GM08714 (cell line): ENCODE measurements around the gene NBEA.

Source experiments
- H3K4me3 ChIP-seq: fragments of 200-500 bp; sonication (Bioruptor generic); 2 replicates; pipeline ENCODE4 v1.5.1; 2014; ENCODE audit warnings: mild to moderate bottlenecking, low read length, inconsistent platforms
- ZNF274 ChIP-seq: IDR thresholded peaks from 2 replicates; pipeline ENCODE4 v1.6.1; 2012; ENCODE audit warnings: mild to moderate bottlenecking, low read depth, low read length

NBEA gene

DNA sequence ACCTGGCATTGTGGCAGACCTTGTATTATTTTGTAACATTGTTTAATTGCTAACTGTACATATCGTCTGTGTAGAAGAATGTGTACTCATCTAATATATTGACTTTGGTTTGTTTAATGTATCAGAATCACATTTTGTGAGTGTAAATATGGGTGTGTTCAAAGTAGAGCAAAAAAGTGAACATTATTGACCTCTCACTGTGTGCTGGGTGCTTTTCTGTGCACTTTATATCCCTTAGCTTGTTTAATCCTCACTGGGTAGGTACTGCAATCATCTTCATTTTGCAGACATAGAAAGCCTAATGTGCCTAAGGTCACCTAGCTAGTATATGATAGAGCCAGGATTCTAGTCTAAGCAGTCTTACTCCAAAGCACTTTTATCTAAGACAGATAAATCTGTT is 289.4 kb downstream of the NBEA start:
- no peak overlapping the region for H3K4me3 ChIP-seq
- TF ChIP-seq ZNF274 = no peak

GRCh38 chr13:35238274-35238673 is 296.2 kb downstream of the NBEA start:
- no peak overlapping the region for H3K4me3 ChIP-seq
- TF ChIP-seq ZNF274 = no peak

- TF ChIP-seq ZNF274 = no peak
- H3K4me3 ChIP-seq = no peak overlapping the region
These were observed 310.6 kb downstream of the NBEA start for GRCh38 chr13:35252536-35253205.

DNA sequence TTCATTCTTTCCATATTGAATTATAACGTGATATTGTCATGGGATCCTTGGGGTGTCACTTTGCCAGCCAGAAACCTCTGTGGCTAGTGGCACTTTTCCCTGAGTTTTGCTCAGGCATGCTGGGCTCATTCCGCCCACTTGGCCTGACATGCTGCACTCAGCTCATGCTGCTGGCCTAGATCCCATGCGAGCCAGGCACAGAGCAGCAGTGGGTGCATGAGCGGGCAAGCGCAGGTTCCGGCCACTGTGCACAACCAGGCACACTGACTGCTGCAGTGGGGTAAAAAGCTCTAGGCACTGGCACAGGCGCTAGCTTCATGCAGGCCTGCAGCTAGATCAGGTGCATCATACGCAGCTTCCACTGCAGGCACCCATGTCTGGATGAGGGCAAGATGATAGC is 313.2 kb downstream of the NBEA start:
- no peak overlapping the region for H3K4me3 ChIP-seq
- TF ChIP-seq ZNF274 = no peak

DNA sequence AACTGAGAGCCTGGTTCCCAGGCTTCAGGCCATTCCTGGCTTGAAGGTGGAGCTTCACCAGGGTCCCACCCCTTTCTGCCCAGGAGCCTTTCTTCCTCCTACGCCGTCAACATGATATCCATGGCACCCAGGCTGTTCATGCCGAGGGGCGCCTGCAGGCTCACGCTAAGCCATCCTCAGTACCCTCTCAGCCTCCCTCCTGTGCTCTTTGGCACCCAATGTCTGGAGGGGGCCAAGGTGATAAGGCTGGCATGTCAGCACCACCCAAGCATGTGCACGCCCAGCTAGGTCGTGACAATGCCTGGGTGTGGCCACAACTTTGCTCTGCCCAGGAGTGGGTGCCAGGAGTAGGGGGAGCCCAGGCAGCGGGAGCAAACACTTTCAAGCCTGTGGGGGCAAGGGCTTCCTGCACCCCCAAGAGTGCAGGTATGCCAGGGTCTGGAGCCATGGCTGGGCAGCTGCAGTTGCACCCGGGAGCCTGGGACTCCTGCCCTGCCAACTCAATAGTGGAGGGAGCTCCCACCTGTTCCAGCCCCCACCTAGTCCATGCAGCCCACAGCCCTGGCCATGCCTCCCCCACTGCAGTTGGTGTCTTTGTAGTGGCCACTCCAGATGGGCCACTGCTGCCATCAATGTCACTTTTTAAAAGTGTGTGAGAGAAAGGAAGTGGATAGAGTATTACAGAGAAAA is 314.5 kb downstream of the NBEA start:
- no peak overlapping the region for H3K4me3 ChIP-seq
- no peak for TF ChIP-seq ZNF274

GRCh38 chr13:35260316-35260715 is 318.2 kb downstream of the NBEA start:
- H3K4me3 ChIP-seq = no peak overlapping the region
- TF ChIP-seq ZNF274 = no peak

GRCh38 chr13:35266412-35266811 is 324.3 kb downstream of the NBEA start:
- no peak overlapping the region for H3K4me3 ChIP-seq
- TF ChIP-seq ZNF274 = no peak

GRCh38 chr13:35278917-35279316 is 336.8 kb downstream of the NBEA start:
- TF ChIP-seq ZNF274 = no peak
- H3K4me3 ChIP-seq = no peak overlapping the region

- H3K4me3 ChIP-seq = no peak overlapping the region
- TF ChIP-seq ZNF274 = no peak
These were observed 337.4 kb downstream of the NBEA start for GRCh38 chr13:35279500-35279899.

DNA sequence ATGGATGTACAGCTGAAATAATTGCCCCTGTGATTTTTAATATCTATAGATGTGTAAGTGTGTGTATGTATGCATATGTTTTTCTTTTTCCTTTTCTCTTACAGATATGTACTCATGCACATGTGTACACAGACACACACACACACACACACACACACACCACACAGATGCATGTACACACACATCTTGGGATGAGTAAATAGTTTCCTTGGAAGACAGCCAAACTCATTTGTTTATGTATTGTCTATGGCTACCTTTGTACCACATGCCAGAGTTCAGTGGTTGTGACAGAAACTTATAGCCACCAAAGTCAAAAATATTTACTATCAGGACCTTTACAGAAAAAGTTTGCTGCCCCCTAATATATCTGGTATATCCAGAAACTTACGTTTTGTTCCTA is 341.8 kb downstream of the NBEA start:
- TF ChIP-seq ZNF274 = no peak
- no peak overlapping the region for H3K4me3 ChIP-seq

DNA sequence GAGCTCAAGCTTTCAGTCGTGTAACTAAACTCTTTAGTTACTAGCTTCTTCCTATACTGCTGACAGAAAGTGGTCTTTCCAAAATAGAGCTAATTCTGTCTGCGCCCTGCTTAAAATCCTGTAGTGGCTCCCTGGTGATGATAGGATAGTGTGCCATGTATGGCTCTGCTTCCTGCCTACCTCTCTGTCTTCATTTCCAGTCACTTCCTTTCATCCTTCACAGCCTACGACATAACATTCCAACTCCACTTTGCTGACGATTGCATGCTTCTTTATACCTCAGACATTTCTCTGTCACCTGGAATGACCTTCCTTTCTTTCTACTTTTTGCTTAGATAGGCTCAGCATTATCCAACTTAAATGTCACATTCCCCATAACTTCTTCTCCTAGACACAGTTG is 343.6 kb downstream of the NBEA start:
- no peak overlapping the region for H3K4me3 ChIP-seq
- TF ChIP-seq ZNF274 = no peak

DNA sequence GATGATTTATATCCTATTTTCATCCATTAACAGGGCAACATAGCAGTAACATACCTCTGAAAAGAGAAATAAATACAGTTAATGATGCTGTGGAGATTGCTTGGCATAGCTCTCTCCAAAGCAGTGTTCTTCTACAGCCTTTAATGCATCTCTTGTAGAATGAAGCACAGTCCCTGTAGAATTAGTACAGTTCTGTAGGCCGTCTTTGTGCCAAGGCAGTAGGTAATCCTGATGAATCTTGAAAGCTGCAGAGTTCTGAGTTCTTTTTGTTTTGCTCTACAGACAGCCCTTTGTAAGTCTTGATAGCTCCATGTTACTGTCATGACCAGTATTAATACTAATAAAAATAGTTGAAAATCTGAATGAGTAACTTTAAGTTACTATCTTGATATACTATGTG is 350.3 kb downstream of the NBEA start:
- TF ChIP-seq ZNF274 = no peak
- H3K4me3 ChIP-seq = no peak overlapping the region

DNA sequence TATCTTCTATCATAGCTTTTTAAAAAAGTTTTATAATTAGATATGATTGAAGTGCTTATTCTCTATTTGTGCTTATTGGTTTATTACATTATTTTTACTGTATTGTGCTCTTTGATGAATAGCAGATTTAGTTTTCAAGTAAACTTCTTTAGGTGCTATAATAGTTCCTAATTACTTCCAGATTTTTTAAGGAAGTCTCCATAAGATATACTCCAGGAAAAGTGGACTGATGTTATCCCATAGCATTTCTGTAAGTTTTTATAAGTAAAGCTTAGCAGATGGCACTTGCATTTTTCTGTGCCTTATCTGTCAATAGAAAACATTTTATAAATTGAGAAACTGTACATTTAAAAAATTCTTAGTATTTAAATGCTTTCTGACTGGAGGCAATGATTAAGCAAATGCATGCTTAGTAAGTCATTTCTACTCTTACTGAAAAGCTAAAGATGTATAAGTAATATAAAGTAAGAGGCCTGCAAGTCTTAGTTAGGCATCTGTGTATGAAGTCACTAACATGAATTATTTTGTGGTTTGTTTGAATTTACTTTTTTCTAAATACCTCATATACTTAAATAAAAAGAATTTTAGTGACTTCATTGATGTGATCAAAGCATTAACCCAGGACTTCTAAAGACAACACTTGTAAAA is 351.6 kb downstream of the NBEA start:
- no peak overlapping the region for H3K4me3 ChIP-seq
- TF ChIP-seq ZNF274 = no peak

DNA sequence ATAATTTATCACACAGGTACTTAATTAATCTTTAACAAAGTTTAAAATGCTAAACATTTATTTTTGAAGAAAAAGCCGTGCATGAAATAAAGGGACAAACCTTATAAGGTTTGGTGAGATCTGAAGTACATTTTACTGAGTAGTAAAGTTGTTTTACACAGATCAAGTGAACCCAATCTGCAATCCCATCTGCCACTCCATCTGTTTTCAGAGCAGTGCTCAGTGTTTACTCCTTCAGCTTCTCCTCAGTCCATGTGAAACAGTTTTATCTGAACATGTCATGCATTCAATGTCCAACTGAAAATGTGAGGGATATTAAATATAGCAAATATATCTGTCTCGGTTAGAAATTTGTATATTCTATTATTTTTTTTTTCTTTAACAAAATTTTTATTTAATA is 367.6 kb downstream of the NBEA start:
- H3K4me3 ChIP-seq = no peak overlapping the region

DNA sequence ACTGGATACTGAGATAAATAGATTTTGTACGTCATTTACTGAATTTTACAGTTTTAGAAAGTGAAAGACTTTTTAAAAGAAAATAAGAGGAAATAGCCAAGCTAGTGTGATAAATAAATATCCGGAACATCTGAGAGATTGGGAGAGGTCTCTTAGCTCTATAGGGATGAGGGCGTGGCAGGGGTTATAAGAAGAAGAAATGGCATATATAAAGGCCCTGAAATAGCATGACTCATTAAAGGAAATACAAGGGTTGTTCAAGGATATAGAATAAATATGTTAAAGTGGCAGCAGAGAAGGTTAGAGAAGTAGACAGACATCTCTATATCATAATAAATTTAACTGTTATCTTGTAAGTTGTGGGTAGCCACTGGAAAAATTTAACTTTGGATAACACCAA is 390.1 kb downstream of the NBEA start:
- H3K4me3 ChIP-seq = no peak overlapping the region
- TF ChIP-seq ZNF274 = no peak

More for the DNA sequence above, 367.6 kb downstream of the NBEA start:
- TF ChIP-seq ZNF274 = no peak
